K562 (cell line): Measurements from ENCODE around the gene OR9Q1. TPM values are rescaled to one million over a fixed set of nuclear protein-coding genes. Genes with fewer than 3 reads are reported as not detected.

Experiments
- ATF2 ChIP-seq: sonication (generic); formaldehyde crosslinking; IDR thresholded peaks from 2 replicates; pipeline ENCODE4 v1.8.1; 2022; ENCODE audit warnings: missing genetic modification reagents
- FOXJ2 ChIP-seq: fragments of 200-800 bp; sonication (Bioruptor generic); IDR thresholded peaks from 2 replicates; pipeline ENCODE4 v1.6.1; 2016; ENCODE audit warnings: missing genetic modification characterization, missing compliant biosample characterization
- NUFIP1 ChIP-seq: fragments of 450-650 bp; IDR thresholded peaks from 2 replicates; pipeline ENCODE4 v1.6.1; 2018; ENCODE audit not compliant: partially characterized antibody
- SMARCE1 ChIP-seq: fragments of 450-650 bp; IDR thresholded peaks from 2 replicates; pipeline ENCODE4 v1.7.1; 2016; ENCODE audit warnings: mild to moderate bottlenecking
- STAG1 ChIP-seq: sonication (generic); formaldehyde crosslinking; IDR thresholded peaks from 2 replicates; pipeline ENCODE4 v1.5.0; 2020; ENCODE audit warnings: missing genetic modification reagents, borderline replicate concordance
- ZBTB12 ChIP-seq: fragments of 250-450 bp; sonication (Bioruptor Pico); IDR thresholded peaks from 2 replicates; pipeline ENCODE4 v1.4.0; 2020
- ZKSCAN8 ChIP-seq: fragments of 200-800 bp; sonication (Bioruptor generic); IDR thresholded peaks from 2 replicates; pipeline ENCODE4 v1.6.1; 2016; ENCODE audit warnings: missing genetic modification characterization, missing compliant biosample characterization
- ZNF583 ChIP-seq: fragments of 250-450 bp; sonication (Bioruptor Pico); IDR thresholded peaks from 2 replicates; pipeline ENCODE4 v1.4.0; 2020
- ZNF830 ChIP-seq: fragments of 250-450 bp; sonication (Bioruptor Pico); IDR thresholded peaks from 2 replicates; pipeline ENCODE4 v1.5.0; 2021; ENCODE audit warnings: mild to moderate bottlenecking
- polyA plus RNA-seq, 8 experiments: library from polyadenylated mRNA; depleted of rRNA in 4 of 8; stranded (reverse) in 5 of 8; unstranded in 3 of 8; fragments of >200 nt; fragmentation: Nextera tagmentation in 2 of 8; fragmentation: Illumina TruSeq in 1 of 8; extraction: Ambion mirVana in 2 of 8; extraction: Trizol in 1 of 8; gene quantifications; 2 replicates each; pipeline versions ENCODE4 v1.2.1 to v1.2.3, GENCODE V29; 2011 to 2014; ENCODE audit warnings: inconsistent platforms in 1 of 8, missing spikeins in 1 of 8
- total RNA-seq, 7 experiments: library from RNA; depleted of rRNA in 6 of 7; stranded (reverse); fragments of >200 nt in 6 of 7; fragmentation: Illumina TruSeq in 2 of 7; extraction: Trizol in 2 of 7; gene quantifications; 2 replicates each; pipeline versions ENCODE4 v1.2.1 to v1.2.3, GENCODE V29; 2011 to 2021; ENCODE audit warnings: low replicate concordance in 1 of 7
- TF ChIP-seq, protein P1 (sequence below), 2 experiments: IDR thresholded peaks in 1 of 2; conservative IDR thresholded peaks in 1 of 2; 2 replicates each; pipeline ENCODE4 v1.6.1; 2016; ENCODE audit warnings: low read depth in 2 of 2, mild to moderate bottlenecking in 1 of 2, missing compliant biosample characterization in 1 of 2, missing genetic modification characterization in 1 of 2, moderate library complexity in 1 of 2

The OR9Q1 gene
- total and polyA plus RNA-seq, 9 of the 15 experiments (the other 6 are each of a cell fraction or from before 2014, with no cell fraction given) = not detected

- no peak for TF ChIP-seq ATF2 (CRISPR knock-in tag)
- TF ChIP-seq ZNF830 (CRISPR knock-in tag) = no peak
- no peak for TF ChIP-seq NUFIP1
- TF ChIP-seq ZKSCAN8 = no peak
- TF ChIP-seq ZBTB12 (CRISPR knock-in tag) = no peak
- no peak for TF ChIP-seq FOXJ2
- no peak for TF ChIP-seq STAG1 (CRISPR knock-in tag)
- no peak for TF ChIP-seq SMARCE1
- TF ChIP-seq, protein P1, sequence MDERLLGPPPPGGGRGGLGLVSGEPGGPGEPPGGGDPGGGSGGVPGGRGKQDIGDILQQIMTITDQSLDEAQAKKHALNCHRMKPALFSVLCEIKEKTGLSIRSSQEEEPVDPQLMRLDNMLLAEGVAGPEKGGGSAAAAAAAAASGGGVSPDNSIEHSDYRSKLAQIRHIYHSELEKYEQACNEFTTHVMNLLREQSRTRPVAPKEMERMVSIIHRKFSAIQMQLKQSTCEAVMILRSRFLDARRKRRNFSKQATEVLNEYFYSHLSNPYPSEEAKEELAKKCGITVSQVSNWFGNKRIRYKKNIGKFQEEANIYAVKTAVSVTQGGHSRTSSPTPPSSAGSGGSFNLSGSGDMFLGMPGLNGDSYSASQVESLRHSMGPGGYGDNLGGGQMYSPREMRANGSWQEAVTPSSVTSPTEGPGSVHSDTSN (CRISPR knock-in tag; IDR thresholded peaks at IDR 0.05; ENCODE audit: low read depth) = no peak
- TF ChIP-seq, protein P1 (tag; conservative IDR thresholded peaks at IDR 0.05; ENCODE audit: low read depth) = no peak
- TF ChIP-seq ZNF583 = no peak
Measured at GRCh38 chr11:58000699-58001098, 23.0 kb upstream of the OR9Q1 start (continued).
